CD14-positive monocyte (primary cell): ENCODE measurements around the gene DLEC1. TPM values are rescaled to one million over a fixed set of nuclear protein-coding genes. Genes with fewer than 3 reads are reported as not detected.

ENCODE experiments used
- DNase-seq, 3 donors: peaks; one replicate each; pipeline ENCODE4 v3.0.0-alpha.2; 2011 to 2022
- H2AFZ ChIP-seq: 2 replicates; pipeline ENCODE4 v1.6.0; 2012; ENCODE audit warnings: mild to moderate bottlenecking, low read depth, low read length, inconsistent platforms; ENCODE audit not compliant: insufficient read depth, poor library complexity, severe bottlenecking
- H3K27ac ChIP-seq, 2 donors: 1 replicate in 1 of 2; 2 replicates in 1 of 2; pipeline ENCODE4 v1.5.1; 2012 to 2013; ENCODE audit warnings: low read length in 2 of 2, control low read depth in 1 of 2, inconsistent platforms in 1 of 2, low read depth in 1 of 2, mild to moderate bottlenecking in 1 of 2
- H3K27me3 ChIP-seq, 2 donors: one replicate each; pipeline versions ENCODE4 v1.6.0 to v1.6.1; 2011 to 2013; ENCODE audit warnings: low read length in 2 of 2; ENCODE audit not compliant: control insufficient read depth in 2 of 2, insufficient read depth in 2 of 2
- H3K36me3 ChIP-seq, 2 donors: replicated peaks in 1 of 2; 1 replicate in 1 of 2; 2 replicates in 1 of 2; pipeline versions ENCODE4 v1.5.1 to v1.6.1; 2012 to 2013; ENCODE audit warnings: low read length in 2 of 2, control low read depth in 1 of 2, inconsistent platforms in 1 of 2, mild to moderate bottlenecking in 1 of 2; ENCODE audit not compliant: insufficient read depth in 2 of 2, control insufficient read depth in 1 of 2
- H3K4me1 ChIP-seq, 2 donors: 1 replicate in 1 of 2; 2 replicates in 1 of 2; pipeline versions ENCODE4 v1.5.1 to v1.6.1; 2012 to 2013; ENCODE audit warnings: low read length in 2 of 2, control low read depth in 1 of 2, inconsistent platforms in 1 of 2, mild to moderate bottlenecking in 1 of 2, moderate library complexity in 1 of 2; ENCODE audit not compliant: insufficient read depth in 2 of 2, control insufficient read depth in 1 of 2
- H3K4me2 ChIP-seq: replicated peaks from 2 replicates; pipeline ENCODE3; 2012; ENCODE audit warnings: low read length, moderate library complexity, mild to moderate bottlenecking; ENCODE audit not compliant: poor library complexity, severe bottlenecking; ENCODE audit errors: extremely low read depth
- H3K4me3 ChIP-seq, 3 experiments: fragments of 200-600 bp in 1 of 3; sonication (generic) in 1 of 3; replicated peaks in 1 of 3; 1 replicate in 2 of 3; 2 replicates in 1 of 3; pipeline ENCODE4 v1.5.1; 2011 to 2013; ENCODE audit warnings: low read length in 3 of 3, mild to moderate bottlenecking in 3 of 3, control low read depth in 2 of 3, low read depth in 2 of 3, inconsistent platforms in 1 of 3, moderate library complexity in 1 of 3
- H3K79me2 ChIP-seq: 2 replicates; pipeline ENCODE4 v1.6.0; 2012; ENCODE audit warnings: mild to moderate bottlenecking, control low read depth, inconsistent platforms, low read length, moderate library complexity; ENCODE audit not compliant: insufficient read depth
- H3K9ac ChIP-seq: 2 replicates; pipeline ENCODE4 v1.6.0; 2017; ENCODE audit warnings: low read length, mild to moderate bottlenecking; ENCODE audit not compliant: insufficient read depth, poor library complexity, severe bottlenecking
- H3K9me3 ChIP-seq, 2 donors: replicated peaks in 1 of 2; 1 replicate in 1 of 2; 2 replicates in 1 of 2; pipeline versions ENCODE4 v1.5.1 to v1.6.1; 2012 to 2013; ENCODE audit warnings: low read length in 2 of 2, control low read depth in 1 of 2; ENCODE audit not compliant: control insufficient read depth in 1 of 2, insufficient read depth in 1 of 2
- H4K20me1 ChIP-seq: 2 replicates; pipeline ENCODE4 v1.6.0; 2012; ENCODE audit warnings: mild to moderate bottlenecking, low read length, control low read depth, moderate library complexity; ENCODE audit not compliant: insufficient read depth
- H3K27ac Mint-ChIP-seq, 7 donors: one replicate each; pipeline ENCODE4 v1.8.0; 2020; ENCODE audit warnings: mild to moderate bottlenecking in 7 of 7, mixed read lengths in 7 of 7, moderate library complexity in 6 of 7, inconsistent platforms in 2 of 7
- H3K27me3 Mint-ChIP-seq, 3 donors: one replicate each; pipeline ENCODE4 v1.8.0; 2021 to 2022; ENCODE audit warnings: low read depth in 3 of 3, mild to moderate bottlenecking in 3 of 3, mixed read lengths in 3 of 3, moderate library complexity in 3 of 3, inconsistent platforms in 1 of 3
- H3K36me3 Mint-ChIP-seq, 2 donors: one replicate each; pipeline ENCODE4 v1.8.0; 2020; ENCODE audit warnings: mixed read lengths in 2 of 2, inconsistent platforms in 1 of 2, mild to moderate bottlenecking in 1 of 2
- H3K4me1 Mint-ChIP-seq: one replicate; pipeline ENCODE4 v1.8.0; 2020; ENCODE audit warnings: mild to moderate bottlenecking, mixed read lengths
- H3K4me3 Mint-ChIP-seq, 2 donors: one replicate each; pipeline ENCODE4 v1.8.0; 2020; ENCODE audit warnings: mild to moderate bottlenecking in 2 of 2, mixed read lengths in 2 of 2, moderate library complexity in 1 of 2
- H3K9me3 Mint-ChIP-seq, 7 donors: one replicate each; pipeline ENCODE4 v1.8.0; 2020 to 2022; ENCODE audit warnings: mixed read lengths in 7 of 7, mild to moderate bottlenecking in 6 of 7, moderate library complexity in 6 of 7, inconsistent platforms in 2 of 7
- WGBS: methylation state at CpG from one replicate; pipeline ENCODE4 v1.1.5; 2013; ENCODE audit warnings: missing lambda C conversion rate; ENCODE audit not compliant: insufficient coverage; 5-methylcytosine and 5-hydroxymethylcytosine counted together
- intact Hi-C, 2 donors: fragments of 100-400 bp; cut with micrococcal nuclease; formaldehyde crosslinking; loops; one replicate each; pipeline versions ENCODE4 v1.15.0 to v1.15.1; 2023
- polyA plus RNA-seq, 3 donors: library from polyadenylated mRNA; depleted of rRNA in 1 of 3; unstranded in 2 of 3; stranded (reverse) in 1 of 3; fragments of 300-500 nt in 2 of 3; fragments of >200 nt in 1 of 3; fragmentation: Illumina TruSeq in 2 of 3; gene quantifications; 1 replicate in 2 of 3; 2 replicates in 1 of 3; pipeline ENCODE4 v1.2.3, GENCODE V29; 2012 to 2021
- TF ChIP-seq, protein P1 (sequence below): fragments of 200-600 bp; IDR thresholded peaks from one replicate; pipeline ENCODE4 v1.8.0; 2022; ENCODE audit warnings: antibody characterized with exemption, mild to moderate bottlenecking

DLEC1 gene
- polyA plus RNA-seq, 3 donors: 0.11 to 0.81 (median 0.14) TPM

DNA sequence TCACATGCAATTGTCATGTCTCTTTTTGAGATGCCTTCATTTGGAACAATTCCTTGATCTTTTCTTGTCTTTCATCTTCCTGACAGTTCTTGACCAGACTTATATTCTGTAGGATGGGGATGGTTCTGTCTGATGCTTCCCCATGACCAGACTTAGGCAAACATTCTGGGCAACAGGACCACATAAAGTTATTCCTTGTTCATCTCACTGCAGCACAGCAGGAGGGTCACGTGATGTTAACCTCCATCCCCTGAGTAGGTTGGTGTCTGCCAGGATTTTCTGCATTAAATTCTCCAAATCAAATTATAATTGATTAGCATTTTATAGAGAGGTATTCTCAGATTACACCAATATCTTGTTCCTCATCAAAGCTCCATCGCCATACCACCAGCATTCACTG is 7.8 kb downstream of the DLEC1 start:
- H3K9me3 Mint-ChIP-seq: peaks cover 0 to 3% (median 0%) of the 10 kb centered on the region in 7 donors

DNA sequence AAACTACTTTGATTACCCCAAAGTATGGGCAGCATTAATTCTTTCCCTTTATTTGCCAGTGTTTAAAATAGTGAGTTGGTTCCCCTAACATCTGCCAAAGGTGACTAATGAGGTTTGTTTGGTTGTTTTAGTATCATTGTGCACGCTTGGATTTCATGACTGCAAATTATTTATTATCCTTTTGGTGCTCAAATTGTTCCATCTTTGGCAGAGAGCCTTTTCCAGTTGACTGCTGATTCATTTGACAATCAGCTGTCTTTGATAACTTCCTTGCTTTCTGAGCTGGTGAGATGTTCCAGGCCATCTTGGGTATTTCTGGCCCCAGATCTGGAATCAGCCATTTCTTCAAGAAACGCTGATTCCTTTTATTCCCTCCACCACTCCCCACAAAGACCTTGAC is 8.9 kb downstream of the DLEC1 start:
- no peak overlapping the region for H3K4me3 ChIP-seq
- Mint-ChIP-seq H3K27me3 (peaks cover 1 to 7% (median 5%) of the 10 kb centered on the region in 3 donors), H3K9me3 (peaks cover 0 to 8% (median 0%) of the 10 kb centered on the region in 7 donors), H3K4me3 (no peak overlapping the region), H3K4me1 (peaks cover 16% of the 10 kb centered on the region), H3K36me3 (no peaks in the 10 kb centered on the region), H3K27ac (no peak overlapping the region)
- no peaks in the 10 kb centered on the region for H3K9me3 ChIP-seq
- H2AFZ ChIP-seq: no peak overlapping the region
- no peaks in the 10 kb centered on the region for H3K79me2 ChIP-seq
- no peak overlapping the region for H3K27ac ChIP-seq
- H3K4me1 ChIP-seq: peaks cover 12 to 13% of the 10 kb centered on the region in 2 donors
- H4K20me1 ChIP-seq: no peaks in the 10 kb centered on the region
- H3K36me3 ChIP-seq: no peaks in the 10 kb centered on the region
- DNase-seq: no peak
- TF ChIP-seq, protein P1, sequence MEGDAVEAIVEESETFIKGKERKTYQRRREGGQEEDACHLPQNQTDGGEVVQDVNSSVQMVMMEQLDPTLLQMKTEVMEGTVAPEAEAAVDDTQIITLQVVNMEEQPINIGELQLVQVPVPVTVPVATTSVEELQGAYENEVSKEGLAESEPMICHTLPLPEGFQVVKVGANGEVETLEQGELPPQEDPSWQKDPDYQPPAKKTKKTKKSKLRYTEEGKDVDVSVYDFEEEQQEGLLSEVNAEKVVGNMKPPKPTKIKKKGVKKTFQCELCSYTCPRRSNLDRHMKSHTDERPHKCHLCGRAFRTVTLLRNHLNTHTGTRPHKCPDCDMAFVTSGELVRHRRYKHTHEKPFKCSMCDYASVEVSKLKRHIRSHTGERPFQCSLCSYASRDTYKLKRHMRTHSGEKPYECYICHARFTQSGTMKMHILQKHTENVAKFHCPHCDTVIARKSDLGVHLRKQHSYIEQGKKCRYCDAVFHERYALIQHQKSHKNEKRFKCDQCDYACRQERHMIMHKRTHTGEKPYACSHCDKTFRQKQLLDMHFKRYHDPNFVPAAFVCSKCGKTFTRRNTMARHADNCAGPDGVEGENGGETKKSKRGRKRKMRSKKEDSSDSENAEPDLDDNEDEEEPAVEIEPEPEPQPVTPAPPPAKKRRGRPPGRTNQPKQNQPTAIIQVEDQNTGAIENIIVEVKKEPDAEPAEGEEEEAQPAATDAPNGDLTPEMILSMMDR: no peak
- no peaks in the 10 kb centered on the region for H3K27me3 ChIP-seq
- H3K9ac ChIP-seq: no peak overlapping the region
- intact Hi-C loops: no loop called here
- H3K4me2 ChIP-seq: no peak overlapping the region
- WGBS: no CpG with 5 or more reads among the region's 2 CpGs

More for the DNA sequence above, 7.8 kb downstream of the DLEC1 start:
- Histone ChIP-seq H3K9ac (no peak overlapping the region), H3K4me2 (no peak overlapping the region), H3K27ac (no peak overlapping the region), H3K4me1 (peaks cover 15% of the 10 kb centered on the region in 2 donors), H3K36me3 (no peaks in the 10 kb centered on the region), H3K79me2 (no peaks in the 10 kb centered on the region), H4K20me1 (no peaks in the 10 kb centered on the region), H3K27me3 (no peaks in the 10 kb centered on the region), H2AFZ (no peak overlapping the region), H3K4me3 (no peak overlapping the region), H3K9me3 (no peaks in the 10 kb centered on the region)
- Mint-ChIP-seq H3K27ac (no peak overlapping the region), H3K4me1 (peaks cover 19% of the 10 kb centered on the region), H3K36me3 (no peaks in the 10 kb centered on the region), H3K27me3 (peaks cover 1 to 4% (median 3%) of the 10 kb centered on the region in 3 donors), H3K4me3 (no peak overlapping the region)
- intact Hi-C loops: no loop called here
- WGBS: no CpG with 5 or more reads among the region's 2 CpGs
- DNase-seq: no peak
- TF ChIP-seq, protein P1: no peak
